Measurements from ENCODE around the gene CLCN6.
A peak's percentile ranks its signal among the peaks of the same experiment; 100 is the strongest.
"Not testable (repeated sequence)": the region's sequence is repeated elsewhere in the genome, so short reads cannot be mapped to it uniquely, and the experiment has no call there.

CLCN6 gene

GRCh38 chr1:11797525-11798216 is 8.3 kb upstream of the CLCN6 start:
- no peak for TF ChIP-seq CTCF (IDR thresholded peaks at IDR 0.05; ENCODE audit: low read depth, low read length)
- DNase-seq (ENCODE audit: extremely low read depth, low read depth): no peak

- no peak for TF ChIP-seq CTCF (IDR thresholded peaks at IDR 0.05; ENCODE audit: low read depth, low read length)
- no peak for DNase-seq (ENCODE audit: extremely low read depth, low read depth)
These were observed 6.9 kb upstream of the CLCN6 start for GRCh38 chr1:11799099-11799498.

GRCh38 chr1:11799896-11800295 is 6.1 kb upstream of the CLCN6 start:
- DNase-seq (ENCODE audit: extremely low read depth, low read depth): no peak
- no peak for TF ChIP-seq CTCF (IDR thresholded peaks at IDR 0.05; ENCODE audit: low read depth, low read length)

- no peak for DNase-seq (ENCODE audit: extremely low read depth, low read depth)
- TF ChIP-seq CTCF (IDR thresholded peaks at IDR 0.05; ENCODE audit: low read depth, low read length): no peak
These were observed 5.6 kb upstream of the CLCN6 start for GRCh38 chr1:11800391-11800755.

GRCh38 chr1:11800756-11801433 is 5.1 kb upstream of the CLCN6 start:
- DNase-seq (ENCODE audit: extremely low read depth, low read depth): no peak
- no peak for TF ChIP-seq CTCF (IDR thresholded peaks at IDR 0.05; ENCODE audit: low read depth, low read length)

- DNase-seq (ENCODE audit: extremely low read depth, low read depth): no peak
- TF ChIP-seq CTCF (IDR thresholded peaks at IDR 0.05; ENCODE audit: low read depth, low read length): no peak
These were observed 3.4 kb upstream of the CLCN6 start for GRCh38 chr1:11802616-11802972.

- no peak; the same call in 1 of the 2 replicates for TF ChIP-seq CTCF (IDR thresholded peaks at IDR 0.05; ENCODE audit: low read depth, low read length)
- peak; percentile 95 for DNase-seq (ENCODE audit: extremely low read depth, low read depth)
These were observed 2.8 kb upstream of the CLCN6 start for GRCh38 chr1:11802973-11803885.

- DNase-seq (ENCODE audit: extremely low read depth, low read depth): not testable (repeated sequence)
These were observed 1.9 kb upstream of the CLCN6 start for GRCh38 chr1:11803924-11804665.
